Ishikawa (cell line): ENCODE results near the gene TNKS1BP1.

Experiments used
- MAX ChIP-seq: IDR thresholded peaks from 2 replicates; pipeline ENCODE4 v1.6.1; 2012
- REST ChIP-seq: IDR thresholded peaks from 2 replicates; pipeline ENCODE4 v1.6.1; 2012; ENCODE audit warnings: low read depth, mild to moderate bottlenecking
- YY1 ChIP-seq: IDR thresholded peaks from 2 replicates; pipeline ENCODE4 v1.6.1; 2012; ENCODE audit warnings: low read depth

- TF ChIP-seq MAX (no peak), REST (no peak), YY1 (no peak)
Observed at GRCh38 chr11:57255618-57256017, 69.1 kb downstream of the TNKS1BP1 start.
